ENCODE data around the gene RPS2. TPM values are rescaled to one million over a fixed set of nuclear protein-coding genes. Genes with fewer than 3 reads are reported as not detected.

RPS2 gene
- total and polyA plus RNA-seq, 2 of the 8 experiments (the other 6 are each of a cell fraction or from before 2014, with no cell fraction given): 4,042 to 16,783 TPM

GRCh38 chr16:2008009-2008526 lies 43.4 kb upstream of the RPS2 start (continued):
- no peak for TF ChIP-seq BRCA1 (IDR thresholded peaks at IDR 0.05; ENCODE audit: low read depth, low read length)
- TF ChIP-seq YY1 (IDR thresholded peaks at IDR 0.05; ENCODE audit: low read depth, low read length): no peak
- no peak for TF ChIP-seq RXRA (IDR thresholded peaks at IDR 0.05; ENCODE audit: insufficient read depth, low read depth, low read length)

Measured in H1 (cell line).